ENCODE results near the gene PROX2.

- TF ChIP-seq CTCF (optimal IDR thresholded peaks at IDR 0.05 in 1 of 3, IDR thresholded peaks at IDR 0.05 in 1 of 3, conservative IDR thresholded peaks at IDR 0.05 in 1 of 3; ENCODE audit: extremely low read depth in 1 of 3, insufficient read depth in 2 of 3, low read length in 3 of 3) (no peak), EZH2 (IDR thresholded peaks at IDR 0.05; ENCODE audit: low read length) (no peak)
These were observed 12.5 kb upstream of the PROX2 start for GRCh38 chr14:74888164-74889158.
